ENCODE data around the gene UBE2N. TPM values are rescaled to one million over a fixed set of nuclear protein-coding genes. Genes with fewer than 3 reads are reported as not detected.
"Not testable (repeated sequence)": the region's sequence is repeated elsewhere in the genome, so short reads cannot be mapped to it uniquely, and the experiment has no call there.

Gene UBE2N
- total RNA-seq, 1 donor from 2014 or later: 115 TPM

- no peak for DNase-seq
- H3K4me1 Mint-ChIP-seq (ENCODE audit: low read depth, unreplicated experiment): peaks cover 29% of the 10 kb centered on the region
- TF ChIP-seq, protein P1, sequence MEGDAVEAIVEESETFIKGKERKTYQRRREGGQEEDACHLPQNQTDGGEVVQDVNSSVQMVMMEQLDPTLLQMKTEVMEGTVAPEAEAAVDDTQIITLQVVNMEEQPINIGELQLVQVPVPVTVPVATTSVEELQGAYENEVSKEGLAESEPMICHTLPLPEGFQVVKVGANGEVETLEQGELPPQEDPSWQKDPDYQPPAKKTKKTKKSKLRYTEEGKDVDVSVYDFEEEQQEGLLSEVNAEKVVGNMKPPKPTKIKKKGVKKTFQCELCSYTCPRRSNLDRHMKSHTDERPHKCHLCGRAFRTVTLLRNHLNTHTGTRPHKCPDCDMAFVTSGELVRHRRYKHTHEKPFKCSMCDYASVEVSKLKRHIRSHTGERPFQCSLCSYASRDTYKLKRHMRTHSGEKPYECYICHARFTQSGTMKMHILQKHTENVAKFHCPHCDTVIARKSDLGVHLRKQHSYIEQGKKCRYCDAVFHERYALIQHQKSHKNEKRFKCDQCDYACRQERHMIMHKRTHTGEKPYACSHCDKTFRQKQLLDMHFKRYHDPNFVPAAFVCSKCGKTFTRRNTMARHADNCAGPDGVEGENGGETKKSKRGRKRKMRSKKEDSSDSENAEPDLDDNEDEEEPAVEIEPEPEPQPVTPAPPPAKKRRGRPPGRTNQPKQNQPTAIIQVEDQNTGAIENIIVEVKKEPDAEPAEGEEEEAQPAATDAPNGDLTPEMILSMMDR (IDR thresholded peaks at IDR 0.05; ENCODE audit: partially characterized antibody, unreplicated experiment): no peak
- peaks cover 3% of the 10 kb centered on the region for H3K27me3 Mint-ChIP-seq (ENCODE audit: unreplicated experiment)
- H3K4me3 Mint-ChIP-seq (ENCODE audit: unreplicated experiment): peak overlapping the region; percentile 98
- H3K27ac Mint-ChIP-seq (ENCODE audit: unreplicated experiment): no peak overlapping the region
- no peaks in the 10 kb centered on the region for H3K36me3 Mint-ChIP-seq (ENCODE audit: unreplicated experiment)
- H3K9me3 Mint-ChIP-seq (ENCODE audit: unreplicated experiment): no peaks in the 10 kb centered on the region
Observed at GRCh38 chr12:93380480-93381121, 61.1 kb downstream of the UBE2N start.

- Mint-ChIP-seq H3K9me3 (ENCODE audit: unreplicated experiment) (no peaks in the 10 kb centered on the region), H3K27me3 (ENCODE audit: unreplicated experiment) (peaks cover 3% of the 10 kb centered on the region), H3K4me3 (ENCODE audit: unreplicated experiment) (peak overlapping the region; percentile 98), H3K4me1 (ENCODE audit: low read depth, unreplicated experiment) (peaks cover 29% of the 10 kb centered on the region), H3K27ac (ENCODE audit: unreplicated experiment) (no peak overlapping the region), H3K36me3 (ENCODE audit: unreplicated experiment) (no peaks in the 10 kb centered on the region)
- TF ChIP-seq, protein P1 (IDR thresholded peaks at IDR 0.05; ENCODE audit: partially characterized antibody, unreplicated experiment): no peak
- no peak for DNase-seq
Observed at GRCh38 chr12:93379981-93380361, 61.8 kb downstream of the UBE2N start.

DNA sequence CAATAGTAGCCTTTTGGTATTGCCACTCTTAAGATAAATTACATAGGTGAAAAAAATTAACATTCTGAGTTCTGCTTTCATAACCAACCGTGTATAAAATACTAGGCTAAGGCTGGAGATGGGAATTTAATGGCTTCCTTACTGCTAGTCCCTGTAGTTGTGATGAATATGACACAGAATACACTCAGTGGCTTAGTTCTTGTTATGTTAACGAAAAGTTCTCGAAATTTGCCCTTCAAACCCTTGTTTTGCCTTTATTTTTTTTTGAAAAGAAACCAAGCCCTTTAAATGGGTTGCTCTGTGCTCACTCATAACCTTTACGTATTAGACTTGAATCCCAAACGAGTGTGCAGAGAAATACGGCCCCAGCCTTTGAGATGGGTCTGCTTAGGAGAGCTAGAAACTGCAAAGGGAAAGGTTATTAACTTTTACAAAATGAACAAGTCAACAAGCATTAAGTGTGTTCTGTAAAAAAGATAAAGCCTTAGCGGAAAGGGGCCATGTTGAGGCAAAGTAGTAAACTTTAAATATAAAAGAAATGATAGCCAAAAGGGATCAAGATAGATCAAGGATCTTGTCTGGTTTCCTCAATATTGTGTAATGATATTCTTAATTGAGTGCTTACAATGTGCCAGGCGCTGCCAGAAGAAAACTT lies 62.3 kb downstream of the UBE2N start:
- DNase-seq: no peak
- peaks cover 5% of the 10 kb centered on the region for H3K27me3 Mint-ChIP-seq (ENCODE audit: unreplicated experiment)
- H3K27ac Mint-ChIP-seq (ENCODE audit: unreplicated experiment): peak overlapping the region; percentile 99
- H3K9me3 Mint-ChIP-seq (ENCODE audit: unreplicated experiment): no peaks in the 10 kb centered on the region
- H3K36me3 Mint-ChIP-seq (ENCODE audit: unreplicated experiment): no peaks in the 10 kb centered on the region
- TF ChIP-seq, protein P1 (IDR thresholded peaks at IDR 0.05; ENCODE audit: partially characterized antibody, unreplicated experiment): no peak
- H3K4me3 Mint-ChIP-seq (ENCODE audit: unreplicated experiment): peak overlapping the region; percentile 98
- H3K4me1 Mint-ChIP-seq (ENCODE audit: low read depth, unreplicated experiment): peaks cover 29% of the 10 kb centered on the region

DNA sequence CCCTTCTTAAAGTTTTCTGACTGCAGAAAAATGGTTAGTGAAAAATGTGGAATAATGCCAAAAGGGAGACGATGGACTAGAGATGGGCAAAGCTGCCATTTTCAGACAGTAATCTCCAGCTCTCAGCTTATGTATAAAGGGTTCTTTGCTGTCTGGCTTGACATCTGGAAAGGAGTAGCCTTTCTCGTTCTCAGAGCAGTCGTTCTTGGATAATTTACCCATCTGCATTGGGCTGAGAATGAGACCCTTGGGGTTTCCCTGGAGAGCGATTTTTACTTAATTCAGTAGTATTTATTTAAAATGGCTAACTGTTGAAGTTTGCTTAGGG lies 62.8 kb downstream of the UBE2N start:
- H3K27me3 Mint-ChIP-seq (ENCODE audit: unreplicated experiment): peaks cover 5% of the 10 kb centered on the region
- H3K9me3 Mint-ChIP-seq (ENCODE audit: unreplicated experiment): no peaks in the 10 kb centered on the region
- no peak for DNase-seq
- peak overlapping the region; percentile 98 for H3K4me3 Mint-ChIP-seq (ENCODE audit: unreplicated experiment)
- H3K36me3 Mint-ChIP-seq (ENCODE audit: unreplicated experiment): no peaks in the 10 kb centered on the region
- H3K27ac Mint-ChIP-seq (ENCODE audit: unreplicated experiment): peak overlapping the region; percentile 99
- H3K4me1 Mint-ChIP-seq (ENCODE audit: low read depth, unreplicated experiment): peaks cover 29% of the 10 kb centered on the region
- TF ChIP-seq, protein P1 (IDR thresholded peaks at IDR 0.05; ENCODE audit: partially characterized antibody, unreplicated experiment): no peak

- Mint-ChIP-seq H3K27ac (ENCODE audit: unreplicated experiment) (peak overlapping the region; percentile 99), H3K4me1 (ENCODE audit: low read depth, unreplicated experiment) (peaks cover 29% of the 10 kb centered on the region), H3K4me3 (ENCODE audit: unreplicated experiment) (peak overlapping the region; percentile 98)
- not testable (repeated sequence) for H3K9me3 Mint-ChIP-seq (ENCODE audit: unreplicated experiment); H3K36me3 Mint-ChIP-seq (ENCODE audit: unreplicated experiment); H3K27me3 Mint-ChIP-seq (ENCODE audit: unreplicated experiment)
- DNase-seq: peak; percentile 48
Observed at GRCh38 chr12:93378196-93378997, 63.4 kb downstream of the UBE2N start.
